Left lung (tissue), 10 donors: ENCODE data around the gene CDH8. TPM values are rescaled to one million over a fixed set of nuclear protein-coding genes. Genes with fewer than 3 reads are reported as not detected.

Experiments
- ATAC-seq: fragments of 200-7000 bp; cut with Tn5 transposase; one replicate; pipeline ENCODE4 v1.9.1; 2020; ENCODE audit warnings: moderate library complexity
- DNase-seq, 4 donors: peaks; one replicate each; pipeline ENCODE4 v3.0.0-alpha.2; 2013 to 2020
- H3K27ac ChIP-seq, 2 donors: fragments of 200-600 bp; sonication (generic) in 1 of 2; one replicate each; pipeline versions ENCODE4 v1.5.0 to v1.8.0; 2020 to 2021
- H3K27me3 ChIP-seq, 2 donors: fragments of 200-600 bp; sonication (generic) in 1 of 2; one replicate each; pipeline versions ENCODE4 v1.5.0 to v1.8.0; 2020 to 2021
- H3K36me3 ChIP-seq, 2 donors: fragments of 200-600 bp; sonication (generic) in 1 of 2; one replicate each; pipeline versions ENCODE4 v1.5.0 to v1.8.0; 2020 to 2021
- H3K4me1 ChIP-seq, 2 donors: fragments of 200-600 bp; one replicate each; pipeline ENCODE4 v1.8.0; 2021
- H3K4me3 ChIP-seq, 2 donors: fragments of 200-600 bp; sonication (generic) in 1 of 2; one replicate each; pipeline versions ENCODE4 v1.5.0 to v1.8.0; 2020 to 2021; ENCODE audit warnings: mild to moderate bottlenecking in 1 of 2
- H3K9me3 ChIP-seq, 2 donors: fragments of 200-600 bp; sonication (generic) in 1 of 2; one replicate each; pipeline versions ENCODE4 v1.5.0 to v1.8.0; 2020 to 2021
- intact Hi-C, 2 donors: fragments of 100-400 bp; cut with DNase I; formaldehyde crosslinking; loops; one replicate each; pipeline versions ENCODE4 v1.11.2 to v1.14.2; 2022
- polyA plus RNA-seq, 6 donors: library from polyadenylated mRNA; unstranded; fragments of 120-200 nt; gene quantifications; one replicate each; pipeline ENCODE4 v1.2.1, GENCODE V29; 2013; ENCODE audit not compliant: insufficient read length in 6 of 6
- total RNA-seq, 2 donors: library from RNA; stranded (reverse); fragmentation: NEBNext Ultra II Directional; extraction: Animal tissue kit (Norgen Biotek cat#: 25700); gene quantifications; one replicate each; pipeline ENCODE4 v1.2.1, GENCODE V29; 2021
- TF ChIP-seq, protein P1 (sequence below), 2 donors: fragments of 200-600 bp; sonication (generic) in 1 of 2; IDR thresholded peaks; one replicate each; pipeline versions ENCODE4 v1.5.0 to v1.8.0; 2021; ENCODE audit warnings: antibody characterized with exemption in 2 of 2
- donor health status: DM: no; HTN: yes; CAD: no.
- donor health status: DM: no; HTN: no; CAD: no.

The CDH8 gene
- total and polyA plus RNA-seq, 8 donors, result 0.17 to 2.5 (median 1.2) TPM

- TF ChIP-seq, protein P1, sequence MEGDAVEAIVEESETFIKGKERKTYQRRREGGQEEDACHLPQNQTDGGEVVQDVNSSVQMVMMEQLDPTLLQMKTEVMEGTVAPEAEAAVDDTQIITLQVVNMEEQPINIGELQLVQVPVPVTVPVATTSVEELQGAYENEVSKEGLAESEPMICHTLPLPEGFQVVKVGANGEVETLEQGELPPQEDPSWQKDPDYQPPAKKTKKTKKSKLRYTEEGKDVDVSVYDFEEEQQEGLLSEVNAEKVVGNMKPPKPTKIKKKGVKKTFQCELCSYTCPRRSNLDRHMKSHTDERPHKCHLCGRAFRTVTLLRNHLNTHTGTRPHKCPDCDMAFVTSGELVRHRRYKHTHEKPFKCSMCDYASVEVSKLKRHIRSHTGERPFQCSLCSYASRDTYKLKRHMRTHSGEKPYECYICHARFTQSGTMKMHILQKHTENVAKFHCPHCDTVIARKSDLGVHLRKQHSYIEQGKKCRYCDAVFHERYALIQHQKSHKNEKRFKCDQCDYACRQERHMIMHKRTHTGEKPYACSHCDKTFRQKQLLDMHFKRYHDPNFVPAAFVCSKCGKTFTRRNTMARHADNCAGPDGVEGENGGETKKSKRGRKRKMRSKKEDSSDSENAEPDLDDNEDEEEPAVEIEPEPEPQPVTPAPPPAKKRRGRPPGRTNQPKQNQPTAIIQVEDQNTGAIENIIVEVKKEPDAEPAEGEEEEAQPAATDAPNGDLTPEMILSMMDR (IDR thresholded peaks at IDR 0.05), result no peak
- Histone ChIP-seq H3K27me3 (no peaks in the 10 kb centered on the region), H3K9me3 (no peaks in the 10 kb centered on the region), H3K4me3 (no peak overlapping the region), H3K27ac (no peak overlapping the region), H3K36me3 (no peaks in the 10 kb centered on the region), H3K4me1 (no peaks in the 10 kb centered on the region)
- ATAC-seq (no peak), DNase-seq (no peak)
- intact Hi-C loops, result no loop called here
These were observed 10.6 kb upstream of the CDH8 start for GRCh38 chr16:62046801-62047200.

GRCh38 chr16:62041401-62041800 lies 5.2 kb upstream of the CDH8 start:
- H3K27me3 ChIP-seq, result peaks cover 8 to 34% of the 10 kb centered on the region in 2 donors
- no peaks in the 10 kb centered on the region for H3K9me3 ChIP-seq
- H3K4me3 ChIP-seq, result no peak overlapping the region
- peak in 1 of 4 donors; percentile 32 for DNase-seq
- no peaks in the 10 kb centered on the region for H3K36me3 ChIP-seq
- no peak overlapping the region for H3K27ac ChIP-seq
- H3K4me1 ChIP-seq, result no peaks in the 10 kb centered on the region
- ATAC-seq, result peak; percentile 82
- TF ChIP-seq, protein P1 (IDR thresholded peaks at IDR 0.05), result no peak
- intact Hi-C loops, result no loop called here

- TF ChIP-seq, protein P1 (IDR thresholded peaks at IDR 0.05), result no peak
- DNase-seq, result no peak
- H3K4me3 ChIP-seq, result no peak overlapping the region
- no peak for ATAC-seq
- intact Hi-C loops, result no loop called here
- peaks cover 29 to 61% of the 10 kb centered on the region in 2 donors for H3K27me3 ChIP-seq
- H3K9me3 ChIP-seq, result no peaks in the 10 kb centered on the region
- H3K4me1 ChIP-seq, result peaks cover 0 to 12% of the 10 kb centered on the region in 2 donors
- H3K27ac ChIP-seq, result no peak overlapping the region
- H3K36me3 ChIP-seq, result no peaks in the 10 kb centered on the region
These were observed 2.4 kb upstream of the CDH8 start for GRCh38 chr16:62038646-62039045.

- intact Hi-C loops, result no loop called here
- no peak overlapping the region for H3K4me3 ChIP-seq
- H3K9me3 ChIP-seq, result no peaks in the 10 kb centered on the region
- ATAC-seq (no peak), DNase-seq (no peak)
- H3K36me3 ChIP-seq, result no peaks in the 10 kb centered on the region
- TF ChIP-seq, protein P1 (IDR thresholded peaks at IDR 0.05), result no peak
- H3K27ac ChIP-seq, result no peak overlapping the region
- peaks cover 0 to 12% of the 10 kb centered on the region in 2 donors for H3K4me1 ChIP-seq
- H3K27me3 ChIP-seq, result peaks cover 33 to 66% of the 10 kb centered on the region in 2 donors
These were observed 2.0 kb upstream of the CDH8 start for GRCh38 chr16:62038225-62038624.

GRCh38 chr16:62036802-62037135 lies 531 bp upstream of the CDH8 start:
- Histone ChIP-seq H3K27ac (no peak overlapping the region), H3K4me3 (no peak overlapping the region), H3K9me3 (no peaks in the 10 kb centered on the region), H3K27me3 (peaks cover 34 to 80% of the 10 kb centered on the region in 2 donors), H3K4me1 (peaks cover 0 to 12% of the 10 kb centered on the region in 2 donors), H3K36me3 (no peaks in the 10 kb centered on the region)
- intact Hi-C loops, result no loop called here
- no peak for ATAC-seq
- no peak for DNase-seq
- TF ChIP-seq, protein P1 (IDR thresholded peaks at IDR 0.05), result no peak
